GM12878 (cell line): ENCODE data around the gene PHLDB3.

ENCODE experiments used
- BACH1 ChIP-seq: fragments of 450-650 bp; IDR thresholded peaks from 2 replicates; pipeline ENCODE4 v1.6.1; 2017; ENCODE audit warnings: mild to moderate bottlenecking, borderline replicate concordance
- CTCF ChIP-seq, 3 experiments: IDR thresholded peaks in 2 of 3; conservative IDR thresholded peaks in 1 of 3; 2 replicates each; pipeline ENCODE4 v1.5.1; 2011; ENCODE audit warnings: low read depth in 3 of 3, low read length in 3 of 3, mild to moderate bottlenecking in 3 of 3, control low read depth in 2 of 3, moderate library complexity in 2 of 3, inconsistent platforms in 1 of 3, mixed read lengths in 1 of 3; ENCODE audit not compliant: control insufficient read depth in 2 of 3, insufficient read depth in 1 of 3; ENCODE audit errors: extremely low read depth in 1 of 3
- EP300 ChIP-seq, 2 experiments: fragments of 150-350 bp in 1 of 2; IDR thresholded peaks; 2 replicates each; pipeline ENCODE4 v1.6.1; 2011 to 2012; ENCODE audit warnings: low read depth in 2 of 2, low read length in 2 of 2, borderline replicate concordance in 1 of 2, improper control_type of control experiment in 1 of 2, inconsistent platforms in 1 of 2; ENCODE audit not compliant: control insufficient read depth in 1 of 2
- HDAC2 ChIP-seq: fragments of 200-600 bp; sonication (generic); IDR thresholded peaks from 2 replicates; pipeline ENCODE4 v1.6.1; 2017
- POLR2A ChIP-seq: IDR thresholded peaks from 2 replicates; pipeline ENCODE4 v1.6.1; 2011; ENCODE audit warnings: low read depth, mild to moderate bottlenecking, low read length
- POLR2AphosphoS5 ChIP-seq: IDR thresholded peaks from 2 replicates; pipeline ENCODE4 v1.6.1; 2011; ENCODE audit warnings: mild to moderate bottlenecking, low read length, inconsistent platforms
- RAD21 ChIP-seq: IDR thresholded peaks from 2 replicates; pipeline ENCODE4 v1.6.1; 2011; ENCODE audit warnings: mild to moderate bottlenecking, low read depth, low read length, moderate library complexity; ENCODE audit not compliant: insufficient read depth
- RCOR1 ChIP-seq: conservative IDR thresholded peaks from 2 replicates; pipeline ENCODE4 v1.6.1; 2012; ENCODE audit warnings: low read depth, low read length, improper control_type of control experiment
- ZNF274 ChIP-seq: IDR thresholded peaks from one replicate; pipeline ENCODE4 v1.8.0; 2011; ENCODE audit not compliant: insufficient read length, insufficient read depth
- ZNF384 ChIP-seq: IDR thresholded peaks from 2 replicates; pipeline ENCODE4 v1.6.1; 2012; ENCODE audit warnings: low read depth, mild to moderate bottlenecking, low read length, improper control_type of control experiment, borderline replicate concordance

DNA sequence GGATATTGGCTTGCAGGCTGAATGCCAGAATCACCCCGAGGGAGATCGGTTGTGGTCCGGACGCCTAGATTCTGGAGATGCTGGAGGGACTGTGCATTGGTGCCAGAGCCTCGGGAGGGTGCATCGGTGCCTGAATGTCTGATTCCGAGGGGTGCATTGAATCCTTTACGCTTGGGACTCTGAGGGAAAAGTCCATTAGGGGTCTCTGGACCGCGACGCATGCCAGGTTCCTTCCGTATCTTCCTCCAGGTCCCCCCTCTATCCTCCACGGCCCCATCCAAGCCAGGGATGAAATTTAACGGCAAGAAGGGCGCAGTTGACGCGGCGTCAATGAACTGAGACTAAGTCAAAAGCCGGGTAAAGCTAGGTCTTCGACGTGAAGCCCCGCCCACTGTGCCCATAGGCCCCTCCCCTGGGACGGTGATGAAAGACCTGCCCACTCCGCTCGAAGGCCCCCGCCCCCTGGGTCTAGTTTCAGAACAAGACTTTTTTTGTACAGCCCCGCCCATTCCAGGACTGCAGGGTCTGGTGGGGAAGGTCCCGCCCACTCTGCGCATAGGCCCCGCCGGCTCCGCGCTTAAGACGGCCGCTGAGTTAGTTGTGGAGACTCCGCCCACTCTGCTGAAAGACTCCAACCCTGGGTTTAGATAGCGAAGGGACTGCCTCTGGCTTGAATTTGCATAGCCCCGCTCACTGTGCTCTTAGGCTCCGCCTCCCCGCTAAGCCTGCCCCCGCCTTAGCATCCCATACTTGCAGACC, 29.2 kb upstream of the PHLDB3 start:
- TF ChIP-seq CTCF (IDR thresholded peaks at IDR 0.05 in 2 of 3, conservative IDR thresholded peaks at IDR 0.05 in 1 of 3; ENCODE audit: control insufficient read depth in 2 of 3, extremely low read depth in 1 of 3, insufficient read depth in 1 of 3, low read depth in 3 of 3, low read length in 3 of 3) (no peak), POLR2A (no peak), ZNF274 (no peak), POLR2AphosphoS5 (no peak), EP300 (IDR thresholded peaks at IDR 0.05; ENCODE audit: borderline replicate concordance in 1 of 2, control insufficient read depth in 1 of 2, low read depth in 2 of 2, low read length in 2 of 2) (no peak), RCOR1 (no peak), BACH1 (no peak), HDAC2 (no peak), RAD21 (no peak), ZNF384 (0 out of 2 replicates have a peak, but pooled peaks have one; percentile 24)
